ENCODE results near the gene DNALI1.
"Not testable (repeated sequence)": the region's sequence is repeated elsewhere in the genome, so short reads cannot be mapped to it uniquely, and the experiment has no call there.

GRCh38 chr1:37529888-37530287 is 26.9 kb upstream of the DNALI1 start:
- TF ChIP-seq EZH2 (IDR thresholded peaks at IDR 0.05; ENCODE audit: borderline replicate concordance); CTCF (IDR thresholded peaks at IDR 0.05; ENCODE audit: poor library complexity): not testable (repeated sequence)

Data from hepatocyte (in vitro differentiated cells).